ENCODE measurements around the gene TGM5. TPM values are rescaled to one million over a fixed set of nuclear protein-coding genes. Genes with fewer than 3 reads are reported as not detected.
"Not testable (repeated sequence)": the region's sequence is repeated elsewhere in the genome, so short reads cannot be mapped to it uniquely, and the experiment has no call there.

The TGM5 gene
- total RNA-seq, 1 donor from 2014 or later = 0.22 TPM

- H3K4me1 Mint-ChIP-seq (ENCODE audit: unreplicated experiment) = no peaks in the 10 kb centered on the region
- H3K9me3 Mint-ChIP-seq = peaks cover 4% of the 10 kb centered on the region
- no peaks in the 10 kb centered on the region for H3K36me3 Mint-ChIP-seq
- no peak for TF ChIP-seq CTCF (conservative IDR thresholded peaks at IDR 0.05)
- no peak overlapping the region for H3K4me3 Mint-ChIP-seq
- H3K27ac Mint-ChIP-seq = no peak overlapping the region
- DNase-seq (ENCODE audit: extremely low spot score, unreplicated experiment) = no peak
- peaks cover 23% of the 10 kb centered on the region for H3K27me3 Mint-ChIP-seq
Measured at GRCh38 chr15:43226436-43227305, 40.1 kb downstream of the TGM5 start.

- not testable (repeated sequence) for H3K4me1 Mint-ChIP-seq (ENCODE audit: unreplicated experiment); H3K4me3 Mint-ChIP-seq; H3K27ac Mint-ChIP-seq
Measured at GRCh38 chr15:43225950-43226255, 40.8 kb downstream of the TGM5 start.

DNA sequence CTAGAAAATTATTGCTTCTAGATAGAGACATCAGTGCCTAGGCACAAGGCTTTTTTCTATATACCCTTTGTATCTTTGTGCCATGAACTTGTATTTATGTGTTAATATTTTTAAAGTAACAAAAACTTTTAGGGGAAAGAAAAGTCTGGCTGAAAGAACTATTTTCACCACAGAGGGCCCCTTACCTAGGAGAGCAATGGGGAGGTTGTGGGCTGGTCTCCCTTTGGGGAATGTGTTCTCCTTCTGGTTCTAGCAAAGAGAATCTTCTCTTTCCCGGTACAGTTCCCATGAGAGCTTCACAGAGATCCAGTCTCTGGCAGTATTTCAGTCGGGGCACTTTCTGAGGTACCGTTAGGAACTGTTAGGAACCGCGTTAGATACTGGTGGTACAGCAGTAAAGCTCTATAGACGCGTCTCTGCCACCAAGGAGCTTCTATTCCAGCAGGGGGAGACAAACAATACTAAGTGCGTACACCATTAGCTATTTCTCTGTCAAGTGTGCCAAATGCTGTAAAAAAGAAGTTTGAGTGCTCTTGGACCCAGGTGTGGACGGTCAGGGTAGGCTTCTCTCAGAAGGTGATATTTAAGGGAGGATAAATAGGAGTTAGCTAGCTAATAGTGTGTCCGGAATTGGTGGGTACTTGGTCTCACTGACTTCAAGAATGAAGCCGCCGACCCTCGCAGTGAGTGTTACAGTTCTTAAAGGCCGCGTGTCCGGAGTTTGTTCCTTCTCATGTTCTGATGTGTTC, 41.4 kb downstream of the TGM5 start:
- peaks cover 19% of the 10 kb centered on the region for H3K27me3 Mint-ChIP-seq
- no peak overlapping the region for H3K4me3 Mint-ChIP-seq
- DNase-seq (ENCODE audit: extremely low spot score, unreplicated experiment) = no peak

More at GRCh38 chr15:43225950-43226255, 40.8 kb downstream of the TGM5 start:
- H3K36me3 Mint-ChIP-seq; H3K9me3 Mint-ChIP-seq; DNase-seq (ENCODE audit: extremely low spot score, unreplicated experiment): not testable (repeated sequence)
- H3K27me3 Mint-ChIP-seq = peaks cover 19% of the 10 kb centered on the region

DNA sequence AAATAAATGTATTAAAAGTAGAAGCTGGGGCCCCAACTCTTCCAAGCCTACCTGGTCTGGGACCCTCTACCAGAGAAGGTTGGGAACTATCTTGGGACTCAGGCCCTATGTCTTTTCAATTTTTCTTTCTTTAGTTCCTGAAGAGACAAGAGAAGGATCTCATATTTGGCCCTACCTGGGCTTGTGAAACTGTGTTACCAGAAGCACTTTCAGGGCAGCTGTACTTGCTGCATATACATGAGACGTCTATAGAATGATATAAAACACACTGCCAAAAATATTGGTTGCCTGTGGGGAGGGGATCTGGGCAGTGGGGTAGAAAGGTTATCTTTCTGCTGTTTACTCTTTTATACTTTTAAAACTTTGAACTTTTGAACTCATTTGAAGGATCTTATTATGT, 45.3 kb downstream of the TGM5 start:
- H3K27me3 Mint-ChIP-seq = peaks cover 14% of the 10 kb centered on the region
- H3K36me3 Mint-ChIP-seq = no peaks in the 10 kb centered on the region
- no peak overlapping the region for H3K27ac Mint-ChIP-seq
- H3K9me3 Mint-ChIP-seq = peaks cover 4% of the 10 kb centered on the region
- no peak for TF ChIP-seq CTCF (conservative IDR thresholded peaks at IDR 0.05)
- H3K4me1 Mint-ChIP-seq (ENCODE audit: unreplicated experiment) = peaks cover 5% of the 10 kb centered on the region
- no peak overlapping the region for H3K4me3 Mint-ChIP-seq
- no peak for DNase-seq (ENCODE audit: extremely low spot score, unreplicated experiment)

More for the DNA sequence above, 41.4 kb downstream of the TGM5 start:
- H3K4me1 Mint-ChIP-seq (ENCODE audit: unreplicated experiment) = peaks cover under 1% of the 10 kb centered on the region
- H3K9me3 Mint-ChIP-seq = peaks cover 4% of the 10 kb centered on the region
- no peak overlapping the region for H3K27ac Mint-ChIP-seq
- peak; percentile 82 for TF ChIP-seq CTCF (conservative IDR thresholded peaks at IDR 0.05)
- H3K36me3 Mint-ChIP-seq = no peaks in the 10 kb centered on the region

DNA sequence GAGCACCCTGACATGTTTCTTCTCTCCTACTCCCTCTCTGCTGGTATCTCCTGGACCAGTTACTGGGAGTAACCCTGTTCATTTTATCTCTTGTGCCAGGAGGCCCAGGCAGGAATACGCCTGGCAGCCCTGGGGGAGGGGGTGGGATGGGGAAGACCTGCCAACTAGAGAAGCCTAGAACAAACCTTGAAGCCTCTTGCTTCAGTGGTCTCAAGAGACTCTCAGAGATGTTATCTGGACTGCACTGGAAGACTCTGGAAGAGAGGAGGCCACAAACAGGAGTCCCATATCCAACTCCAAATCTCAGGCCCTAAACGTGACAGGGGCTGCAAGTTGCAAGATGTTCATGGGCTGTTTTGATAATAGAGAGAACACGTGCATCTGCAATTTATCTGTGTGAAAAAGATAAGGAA, 45.7 kb downstream of the TGM5 start, which contains the start of gene EPB42:
Gene EPB42 (minus strand): TSS at position 28 of the 413 bp plus-strand sequence. CDS start 193 bp downstream, outside the sequence.
- no peak for TF ChIP-seq CTCF (conservative IDR thresholded peaks at IDR 0.05)
- peaks cover 4% of the 10 kb centered on the region for H3K9me3 Mint-ChIP-seq
- peaks cover 14% of the 10 kb centered on the region for H3K27me3 Mint-ChIP-seq
- H3K27ac Mint-ChIP-seq = no peak within 1 kb of the TSS
- no peak for DNase-seq (ENCODE audit: extremely low spot score, unreplicated experiment)
- H3K4me1 Mint-ChIP-seq (ENCODE audit: unreplicated experiment) = peaks cover 5% of the 10 kb centered on the region
- no peaks in the 10 kb centered on the region for H3K36me3 Mint-ChIP-seq
- H3K4me3 Mint-ChIP-seq = no peak within 1 kb of the TSS

All from type B pancreatic cell (in vitro differentiated cells).